GM18867 (cell line): ENCODE results near the gene MDGA2.
A peak's percentile ranks its signal among the peaks of the same experiment; 100 is the strongest.
"Not testable (repeated sequence)": the region's sequence is repeated elsewhere in the genome, so short reads cannot be mapped to it uniquely, and the experiment has no call there.

ENCODE experiments used
- ATAC-seq: cut with Tn5 transposase; IDR thresholded peaks from one replicate; pipeline ENCODE4 v1.9.1; 2021; ENCODE audit warnings: mild to moderate bottlenecking, moderate library complexity; ENCODE audit not compliant: unreplicated experiment

MDGA2 gene

DNA sequence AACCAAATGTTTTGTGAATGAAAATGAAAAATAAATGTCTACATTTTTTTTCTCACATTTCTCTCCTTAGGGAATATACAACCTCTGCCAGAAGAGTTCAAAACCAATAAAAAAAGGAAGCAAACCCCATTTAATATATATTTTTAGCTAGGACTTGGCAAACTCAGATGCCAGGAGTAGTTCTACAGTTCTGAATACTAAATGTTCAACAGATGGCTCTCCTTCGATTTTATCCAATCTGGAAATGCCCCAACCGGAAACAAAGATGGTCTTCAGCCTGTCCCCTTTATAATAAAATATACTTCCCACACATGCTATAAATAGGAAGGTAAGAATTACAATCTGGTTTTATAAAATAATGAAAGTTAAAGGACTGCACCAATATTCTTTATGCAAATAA lies 330.4 kb downstream of the MDGA2 start:
- no peak for ATAC-seq

DNA sequence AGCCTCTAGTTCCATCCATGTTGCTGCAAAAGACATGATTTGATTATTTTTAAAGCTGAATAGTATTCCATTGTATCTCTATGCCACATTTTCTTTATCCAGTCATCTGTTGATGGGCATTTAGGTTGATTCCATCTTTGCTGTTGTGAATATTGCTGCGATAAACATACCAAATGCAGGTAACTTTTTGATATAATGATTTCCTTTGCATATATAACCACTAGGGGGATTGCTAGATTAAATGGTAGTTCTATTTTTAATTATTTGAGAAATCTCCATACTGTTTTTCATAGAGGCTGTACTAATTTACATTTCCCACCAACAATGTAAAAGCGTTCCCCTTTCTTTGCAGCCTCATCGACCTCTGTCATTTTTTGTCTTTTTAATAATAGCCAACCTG lies 342.5 kb downstream of the MDGA2 start:
- ATAC-seq: no peak

DNA sequence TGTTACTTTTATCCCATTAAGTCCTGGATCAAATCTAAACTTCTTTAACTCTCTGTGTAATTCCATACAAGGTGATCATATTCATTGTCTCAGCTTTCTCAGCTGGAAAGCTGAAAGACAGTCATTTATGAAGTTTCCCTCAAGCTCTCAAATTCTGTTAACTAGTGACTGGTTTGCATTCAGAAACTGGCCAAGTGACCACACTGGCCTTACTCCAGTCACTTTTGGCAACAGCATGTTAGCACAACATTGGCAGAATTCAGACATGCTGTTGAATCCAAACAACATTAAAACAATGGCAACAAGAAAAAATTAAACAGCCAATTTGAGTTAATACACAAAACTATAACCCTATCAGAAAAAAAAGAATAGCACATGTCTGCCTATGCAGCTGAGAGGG lies 343.3 kb downstream of the MDGA2 start:
- ATAC-seq: no peak

DNA sequence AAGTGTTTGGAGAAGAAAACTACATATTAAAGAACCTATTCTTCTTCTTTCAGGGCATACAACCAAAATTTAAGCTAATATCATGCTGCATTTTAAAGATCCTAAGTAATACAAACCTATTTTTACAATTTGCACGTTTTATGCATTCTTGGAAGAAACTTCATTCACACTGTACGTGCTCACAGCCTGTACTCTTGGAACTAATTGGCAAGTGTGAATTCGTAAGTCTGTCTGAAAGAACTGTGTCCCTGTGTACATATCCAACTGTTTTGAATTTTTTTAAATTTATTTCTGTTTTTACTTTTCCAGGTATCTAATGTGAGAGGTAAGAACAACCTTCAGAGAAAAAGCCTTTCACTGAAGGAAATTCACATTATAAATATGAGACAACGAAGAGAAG lies 347.0 kb downstream of the MDGA2 start:
- ATAC-seq: no peak

DNA sequence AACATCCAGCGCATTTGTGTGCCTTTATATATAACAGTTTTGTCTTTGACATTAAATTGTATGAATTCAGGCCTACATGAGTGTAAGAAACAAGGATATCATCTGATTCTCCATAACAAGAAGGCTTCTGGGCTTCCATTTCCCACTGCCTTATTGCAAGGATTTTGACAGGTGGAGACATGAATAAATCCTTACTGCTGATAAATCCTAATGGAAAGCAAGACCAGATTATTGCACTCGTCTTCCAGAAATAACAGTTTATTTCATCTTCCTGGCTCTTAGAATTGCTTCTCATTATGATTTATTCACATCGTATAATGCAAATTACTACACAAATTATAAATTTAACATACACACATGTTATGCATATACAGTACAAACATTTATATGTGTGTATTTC lies 348.1 kb downstream of the MDGA2 start:
- ATAC-seq: no peak

DNA sequence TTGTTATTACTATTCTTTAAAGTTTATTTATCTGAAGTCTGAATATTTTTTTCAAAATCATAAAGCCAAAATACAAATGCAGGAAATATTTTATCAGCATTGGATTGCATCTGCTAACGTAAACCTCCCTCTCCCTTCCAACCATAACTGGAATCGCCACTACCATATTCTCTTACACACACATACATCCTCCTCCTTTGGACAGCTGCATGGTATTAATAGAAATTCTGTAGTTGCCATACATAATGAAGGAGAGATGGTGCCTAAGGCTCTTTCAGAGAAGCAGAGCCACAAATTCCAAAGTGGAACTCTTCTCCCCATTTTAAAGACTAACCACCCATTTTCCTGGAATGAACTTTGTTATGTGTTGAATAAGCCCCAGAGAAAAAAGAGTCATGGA lies 352.7 kb downstream of the MDGA2 start:
- ATAC-seq: no peak

DNA sequence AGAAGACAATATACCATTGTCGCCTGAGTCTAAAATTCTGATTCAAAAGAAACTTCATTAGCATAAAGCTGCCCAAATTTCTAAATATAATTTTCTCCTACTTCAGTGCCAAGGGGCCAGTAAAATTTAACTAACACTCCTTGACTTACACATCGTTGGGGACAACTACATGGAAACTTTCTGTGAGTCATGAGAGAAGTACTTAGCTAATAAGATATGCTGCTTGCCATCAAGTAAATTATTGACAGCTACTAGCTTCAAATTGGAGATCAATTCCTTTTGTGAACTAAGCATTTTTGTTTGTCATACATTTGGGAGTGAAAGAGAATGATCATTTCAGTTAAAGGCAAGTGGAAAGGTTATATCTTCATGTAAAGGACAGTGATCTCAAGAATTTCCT lies 373.3 kb downstream of the MDGA2 start:
- no peak for ATAC-seq

DNA sequence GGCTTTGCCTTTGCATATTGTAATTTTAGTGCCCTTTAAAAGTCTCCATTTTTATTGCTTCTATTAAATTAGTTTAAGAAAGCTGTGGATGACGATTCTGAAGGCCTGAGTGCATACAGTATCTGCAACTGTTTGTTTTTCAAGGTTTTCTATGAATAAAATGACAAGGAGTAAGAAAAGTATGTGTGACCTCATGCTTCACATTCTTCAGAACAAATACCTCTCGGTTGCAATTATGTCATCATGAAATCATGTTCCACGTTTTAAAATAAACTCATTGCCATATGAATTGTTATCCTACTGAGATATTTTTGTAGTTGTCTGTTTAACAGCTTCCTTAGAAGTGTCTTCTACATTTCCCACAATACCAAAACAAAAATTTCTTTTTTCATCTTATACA lies 374.6 kb downstream of the MDGA2 start:
- ATAC-seq: no peak

DNA sequence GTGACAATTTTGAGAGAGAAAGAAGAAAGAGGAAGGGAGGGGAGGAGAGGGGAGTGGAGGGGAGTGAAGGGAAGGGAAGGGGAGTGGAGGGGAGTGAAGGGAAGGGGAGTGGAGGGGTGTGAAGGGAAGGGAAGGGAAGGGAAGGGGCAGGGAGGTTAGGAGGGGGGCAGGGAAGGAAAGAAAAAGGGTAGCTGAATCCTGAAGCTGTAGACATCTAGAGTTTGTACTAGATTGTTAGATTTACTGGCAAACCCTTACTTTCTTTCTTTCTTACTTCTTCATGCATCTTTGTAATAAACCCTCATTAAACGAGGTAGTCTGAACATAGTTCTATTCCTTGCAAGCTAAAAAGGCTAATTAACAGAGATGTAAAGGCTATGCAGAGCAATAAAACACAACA lies 378.0 kb downstream of the MDGA2 start:
- ATAC-seq: no peak

DNA sequence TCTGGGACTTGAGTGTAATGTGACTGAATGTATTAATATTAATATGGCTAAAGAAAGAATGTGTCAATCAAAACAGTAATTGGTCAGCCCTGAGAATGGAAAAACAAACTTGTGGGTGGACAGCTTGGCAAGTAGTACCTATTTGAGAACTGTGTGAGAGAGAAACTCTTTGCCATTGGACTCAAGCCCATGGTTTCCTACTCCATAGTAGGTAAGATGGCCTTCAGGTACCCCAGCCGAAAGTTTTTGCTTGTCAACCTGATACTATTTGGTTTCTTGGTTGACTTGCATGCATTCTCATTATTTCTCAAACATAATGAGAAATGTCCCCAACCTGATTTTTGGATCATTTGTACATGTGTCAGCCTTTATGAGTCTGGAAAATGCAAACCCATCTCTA lies 391.1 kb downstream of the MDGA2 start:
- no peak for ATAC-seq

DNA sequence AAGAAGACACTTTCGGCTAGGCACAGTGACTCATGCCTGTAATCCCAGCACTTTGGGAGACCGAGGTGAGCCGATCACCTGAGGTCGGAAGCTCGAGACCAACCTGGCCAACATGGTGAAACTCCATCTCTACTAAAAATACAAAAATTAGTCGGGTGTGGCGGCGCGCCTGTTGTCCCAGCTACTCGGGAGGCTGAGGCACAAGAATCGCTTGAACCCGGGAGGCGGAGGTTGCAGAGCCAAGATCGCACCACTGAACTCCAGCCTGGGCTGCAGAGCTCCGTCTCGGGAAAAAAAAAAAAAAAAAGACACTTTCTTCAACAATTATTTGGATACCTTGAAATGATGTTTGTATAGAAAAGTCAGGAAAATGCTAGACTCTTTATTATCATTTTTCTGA lies 393.6 kb downstream of the MDGA2 start:
- ATAC-seq: not testable (repeated sequence)

DNA sequence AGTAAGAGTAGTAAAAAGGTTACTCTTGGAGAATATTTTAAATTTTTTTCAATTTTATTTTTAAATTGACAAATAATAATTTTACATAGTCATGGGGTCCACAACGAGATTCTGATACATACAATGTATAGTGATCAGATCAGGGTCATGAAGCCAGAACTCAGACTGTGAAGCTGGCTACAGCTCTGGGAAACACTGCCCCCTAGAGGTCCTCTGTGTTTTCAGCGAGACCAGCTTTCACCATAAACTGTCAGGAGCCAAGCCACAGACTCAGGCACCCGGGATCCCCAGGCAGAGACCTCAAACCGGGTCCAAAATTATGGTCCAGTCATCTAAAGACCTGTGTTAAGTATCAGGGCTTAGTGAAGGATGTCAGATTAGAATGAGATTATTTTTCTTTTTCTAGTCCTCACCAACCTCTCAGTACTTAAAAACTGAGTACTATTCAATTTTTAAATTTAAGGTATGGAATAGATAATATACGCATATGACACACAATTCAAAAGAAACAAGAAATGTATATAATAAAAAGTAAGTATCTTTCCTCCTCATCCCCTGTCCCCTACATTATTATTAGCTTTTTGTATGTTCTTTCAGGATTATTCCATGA lies 397.1 kb downstream of the MDGA2 start:
- peak; percentile 89 for ATAC-seq

DNA sequence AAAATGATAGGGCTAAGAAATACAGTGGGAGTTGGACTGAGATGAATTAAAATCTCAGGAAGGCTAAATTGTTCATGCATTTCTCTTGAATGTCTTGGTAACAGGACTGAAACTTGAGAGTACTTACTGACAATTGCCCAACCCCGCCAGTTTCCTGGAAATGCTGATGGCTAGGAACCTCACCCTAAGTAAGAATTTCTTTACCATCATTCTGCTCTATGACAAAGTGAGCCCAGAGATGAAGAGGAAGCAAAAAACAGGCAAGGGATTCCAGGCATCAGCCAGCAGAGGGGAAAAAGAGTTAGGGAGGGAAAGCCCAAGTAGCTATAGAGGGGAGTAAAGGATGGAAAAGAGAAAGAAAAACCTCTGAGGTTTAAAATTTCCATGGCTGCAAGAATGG lies 397.7 kb downstream of the MDGA2 start:
- ATAC-seq: no peak

DNA sequence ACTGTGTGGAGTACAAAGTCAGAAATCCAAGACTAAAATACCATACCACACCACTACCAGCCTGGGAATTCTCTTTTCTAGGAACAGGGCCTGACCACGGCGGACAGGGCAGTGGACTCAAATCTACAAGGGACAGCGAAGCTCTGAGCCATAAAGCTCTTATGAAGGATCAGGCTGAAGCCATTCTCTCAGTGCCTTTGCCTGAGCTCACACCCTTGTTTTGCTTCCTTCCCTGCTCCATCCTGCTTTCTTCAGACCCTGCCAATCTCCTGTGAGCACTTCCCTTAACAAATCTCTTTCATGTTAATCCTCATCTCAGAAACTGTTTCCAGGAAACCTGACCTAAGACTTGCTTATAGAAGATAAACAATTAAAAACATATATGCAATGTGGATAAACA lies 398.5 kb downstream of the MDGA2 start:
- no peak for ATAC-seq

DNA sequence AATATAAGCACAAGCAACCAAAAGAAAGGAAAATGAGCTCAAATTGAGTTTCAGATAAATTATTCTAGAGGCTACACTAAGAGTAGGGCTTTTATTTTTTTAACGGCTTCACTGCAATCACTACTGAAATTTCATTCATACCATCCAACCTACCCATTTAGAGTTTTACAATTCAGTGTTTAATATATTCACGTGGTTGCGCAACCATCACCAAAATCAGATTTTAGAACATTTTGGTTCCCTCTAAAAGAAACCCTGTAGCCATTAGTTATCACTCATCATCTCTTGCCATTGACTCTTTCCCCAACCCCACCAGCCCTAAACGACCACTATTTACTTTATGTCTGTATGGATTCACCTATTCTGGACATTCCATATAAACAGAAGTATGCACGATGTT lies 401.5 kb downstream of the MDGA2 start:
- ATAC-seq: no peak

DNA sequence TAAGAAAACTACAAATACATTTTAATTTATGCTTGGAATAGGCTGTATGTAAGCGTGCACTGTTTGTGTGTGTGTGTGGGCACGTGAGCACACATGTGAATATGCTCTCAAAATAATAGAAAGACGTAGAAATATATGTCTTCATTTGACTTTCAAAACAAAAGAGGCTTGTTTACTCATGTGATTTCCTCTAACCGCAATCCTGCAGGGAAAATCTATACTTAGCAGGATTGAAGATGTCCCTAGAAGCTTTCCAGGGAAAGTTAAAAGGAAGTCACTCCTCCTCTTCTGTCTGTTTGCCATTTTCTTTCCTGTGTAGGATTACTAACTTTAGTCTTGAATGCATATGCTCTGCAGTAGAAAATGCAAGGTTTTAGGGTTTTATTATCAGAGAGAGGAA lies 404.7 kb downstream of the MDGA2 start:
- no peak for ATAC-seq

DNA sequence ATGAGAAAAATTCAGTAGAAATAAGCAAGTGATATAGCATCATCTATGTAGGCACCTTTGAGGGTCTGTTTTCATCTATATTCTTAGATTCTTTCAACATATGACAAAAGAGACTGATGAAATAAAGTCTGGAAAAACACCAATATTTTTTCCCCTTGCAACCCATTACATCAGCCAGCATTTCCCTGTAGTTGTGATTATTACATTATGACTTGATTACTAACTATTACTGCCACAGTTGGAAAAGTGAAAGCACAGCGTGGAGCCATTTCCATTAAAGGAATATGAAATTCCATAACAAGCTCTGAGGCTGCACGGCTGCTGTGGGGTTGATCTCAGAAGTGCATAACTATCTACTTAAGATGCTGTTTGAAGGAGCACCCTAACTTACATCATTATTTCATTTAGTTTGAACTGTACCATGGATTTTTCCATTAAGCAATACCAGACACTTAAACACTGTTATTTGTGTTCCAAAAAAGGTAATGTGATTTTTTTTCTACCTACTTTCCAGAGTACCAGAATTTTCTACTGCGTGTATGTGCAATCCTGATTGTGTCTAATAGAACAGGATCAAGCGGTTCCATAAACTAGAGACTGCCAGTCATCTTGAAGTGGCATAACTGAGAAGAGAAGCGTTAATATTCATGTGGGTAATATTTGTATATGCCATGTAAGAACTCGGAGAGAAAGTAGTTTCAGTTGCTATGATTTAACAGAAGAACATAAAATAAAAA lies 405.5 kb downstream of the MDGA2 start:
- no peak for ATAC-seq

DNA sequence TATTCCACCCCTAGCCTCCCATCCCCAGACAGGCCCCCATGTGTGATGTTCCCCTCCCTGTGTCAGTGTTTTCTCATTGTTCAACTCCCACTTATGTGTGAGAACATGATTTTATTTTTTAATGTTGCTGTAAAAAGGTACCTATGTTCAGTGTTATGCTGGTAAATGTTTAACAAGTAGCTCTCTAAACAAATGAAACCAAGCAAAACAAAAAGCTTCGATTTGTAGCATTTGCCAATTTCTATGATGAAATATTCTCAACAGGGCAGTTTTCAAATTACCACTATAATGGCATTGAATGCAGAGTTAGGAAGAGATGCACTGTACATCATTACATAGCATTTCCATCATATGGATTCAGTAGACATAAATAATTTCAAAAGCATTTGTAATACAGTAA lies 410.6 kb downstream of the MDGA2 start:
- ATAC-seq: no peak

DNA sequence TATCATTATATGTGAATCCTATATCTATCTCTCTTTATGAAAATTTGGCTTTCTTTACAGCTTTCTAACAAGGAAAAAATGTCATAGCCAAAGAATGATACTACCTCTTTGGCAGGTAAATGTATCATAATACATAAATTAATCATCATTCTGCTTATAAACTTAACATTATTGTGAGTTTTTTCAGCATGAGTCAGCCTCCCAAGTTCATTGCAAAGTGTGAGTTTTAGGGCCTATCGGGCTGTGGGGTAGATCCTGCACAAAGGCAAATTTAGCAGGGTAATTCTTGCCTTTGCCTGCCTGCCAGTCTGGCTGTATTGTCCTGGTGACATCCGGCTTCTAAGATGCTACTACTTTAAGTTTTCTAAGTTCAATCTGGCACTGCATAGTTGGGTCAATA lies 412.6 kb downstream of the MDGA2 start:
- ATAC-seq: no peak

DNA sequence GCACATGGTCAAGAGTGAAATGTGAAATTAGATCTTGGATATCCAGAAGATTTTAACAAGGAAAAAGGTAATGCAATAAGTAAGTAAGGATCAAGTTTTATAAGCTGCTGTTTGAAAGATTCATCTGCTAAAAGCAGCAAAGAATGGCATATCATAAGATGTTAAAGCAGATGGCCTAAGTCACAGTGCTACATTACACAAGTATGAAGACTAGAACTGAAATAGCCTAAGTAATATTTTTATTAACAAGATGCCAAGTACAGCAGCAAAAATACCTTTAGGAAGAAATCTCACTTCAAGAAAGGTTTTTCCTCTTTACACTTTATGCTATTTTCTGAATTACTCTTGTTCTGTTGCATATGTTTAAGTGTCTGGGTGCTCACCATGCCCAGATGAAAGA lies 414.1 kb downstream of the MDGA2 start:
- no peak for ATAC-seq

DNA sequence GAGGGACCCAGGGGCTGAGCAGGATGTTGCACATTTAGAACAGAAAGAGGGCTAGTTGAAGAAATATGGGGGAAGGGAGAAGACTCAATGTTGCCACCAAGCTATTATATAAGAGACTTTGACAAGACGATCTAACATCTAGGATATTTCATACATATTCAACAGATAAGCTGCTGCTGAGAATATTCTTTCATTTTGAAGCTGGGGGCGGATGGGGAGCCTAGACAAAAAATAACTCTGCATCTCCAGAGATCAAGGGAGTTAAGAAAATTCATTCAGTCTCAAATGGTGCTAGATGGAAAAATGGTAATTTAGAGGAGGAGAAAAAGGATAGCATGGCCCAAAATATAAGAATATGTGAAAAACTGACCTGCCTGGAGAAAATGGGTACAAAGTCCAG lies 415.6 kb downstream of the MDGA2 start:
- no peak for ATAC-seq

DNA sequence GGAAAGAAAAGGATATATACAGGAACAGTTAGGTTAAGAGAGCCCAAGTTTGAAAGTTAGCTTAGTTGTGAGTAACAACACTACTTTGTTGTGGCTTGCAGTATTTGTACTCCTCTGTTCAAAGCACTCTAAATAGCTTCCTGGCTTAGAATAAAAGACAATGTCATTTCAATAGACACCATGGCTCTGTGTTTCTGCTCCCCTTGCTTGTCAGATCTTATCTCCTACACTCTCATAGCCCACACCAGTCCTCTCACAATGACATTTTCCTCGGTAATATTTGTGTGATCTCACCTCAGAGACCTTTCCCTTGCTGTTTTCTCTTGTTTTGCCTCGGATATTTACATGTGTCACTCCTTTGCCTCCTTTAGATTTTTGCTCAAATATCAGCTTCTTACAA lies 418.4 kb downstream of the MDGA2 start:
- ATAC-seq: no peak

DNA sequence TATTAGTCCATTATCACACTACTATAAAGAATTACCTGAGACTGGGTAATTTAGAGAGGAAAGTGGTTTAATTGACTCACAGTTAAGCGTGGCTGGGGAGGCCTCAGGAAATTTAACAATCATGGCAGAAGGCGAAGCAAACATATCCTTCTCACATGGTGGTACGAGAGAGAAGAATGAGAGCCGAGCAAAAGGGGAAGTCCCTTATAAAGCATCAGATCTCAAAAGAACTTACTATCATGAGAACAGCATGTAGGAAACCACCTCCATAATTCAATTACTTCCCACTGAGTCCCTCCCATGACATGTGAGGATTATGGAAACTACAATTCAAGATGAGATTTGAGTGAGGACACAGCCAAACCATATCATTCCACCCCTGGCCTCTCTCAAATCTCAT lies 422.6 kb downstream of the MDGA2 start:
- ATAC-seq: no peak
